ENCODE measurements around the gene COL5A1.

Gene COL5A1

DNA sequence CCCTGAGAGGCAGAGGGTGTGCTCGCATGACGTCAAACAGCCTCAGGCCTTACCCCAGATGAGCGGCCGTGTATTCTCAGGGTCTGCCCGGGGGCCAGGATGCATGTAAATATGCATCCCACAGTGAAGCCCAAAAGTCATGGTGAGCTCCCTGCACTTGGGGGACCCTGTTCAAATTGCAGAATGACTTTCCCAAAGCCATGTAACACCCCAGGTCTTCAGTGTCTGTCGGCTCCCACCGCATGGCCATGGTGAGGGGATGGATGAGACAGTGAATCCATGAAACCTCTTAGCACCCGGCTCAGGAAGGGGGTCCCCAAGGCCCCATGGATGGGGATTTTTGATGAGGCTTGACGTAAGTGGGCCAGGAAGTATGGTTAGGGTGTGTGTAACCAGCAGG, 9.3 kb upstream of the COL5A1 start:
- Histone ChIP-seq H4K20me1 (ENCODE audit: insufficient read depth, low read length) (no peaks in the 10 kb centered on the region), H3K27me3 (ENCODE audit: insufficient read depth, low read length) (no peaks in the 10 kb centered on the region), H3K9me2 (ENCODE audit: low read depth, low read length) (no peaks in the 10 kb centered on the region), H3K9ac (ENCODE audit: low read length) (no peak overlapping the region), H3K27ac (ENCODE audit: low read depth, low read length, poor library complexity, severe bottlenecking) (no peak overlapping the region), H3K4me2 (ENCODE audit: low read length) (no peak overlapping the region), H3F3A (ENCODE audit: insufficient read depth, low read length) (no peaks in the 10 kb centered on the region), H3K4me1 (ENCODE audit: insufficient read depth, low read length, severe bottlenecking) (no peaks in the 10 kb centered on the region), H3K79me2 (ENCODE audit: insufficient read depth, low read length) (no peaks in the 10 kb centered on the region), H3K36me3 (ENCODE audit: insufficient read depth, low read length) (no peaks in the 10 kb centered on the region), H2AFZ (ENCODE audit: low read length) (no peak overlapping the region), H3K9me3 (ENCODE audit: low read length) (no peaks in the 10 kb centered on the region), H3K4me3 (ENCODE audit: low read depth, low read length, poor library complexity, severe bottlenecking) (no peak overlapping the region)
- no peak for TF ChIP-seq EZH2 (IDR thresholded peaks at IDR 0.05; ENCODE audit: borderline replicate concordance, low read length)
- TF ChIP-seq, protein P1, sequence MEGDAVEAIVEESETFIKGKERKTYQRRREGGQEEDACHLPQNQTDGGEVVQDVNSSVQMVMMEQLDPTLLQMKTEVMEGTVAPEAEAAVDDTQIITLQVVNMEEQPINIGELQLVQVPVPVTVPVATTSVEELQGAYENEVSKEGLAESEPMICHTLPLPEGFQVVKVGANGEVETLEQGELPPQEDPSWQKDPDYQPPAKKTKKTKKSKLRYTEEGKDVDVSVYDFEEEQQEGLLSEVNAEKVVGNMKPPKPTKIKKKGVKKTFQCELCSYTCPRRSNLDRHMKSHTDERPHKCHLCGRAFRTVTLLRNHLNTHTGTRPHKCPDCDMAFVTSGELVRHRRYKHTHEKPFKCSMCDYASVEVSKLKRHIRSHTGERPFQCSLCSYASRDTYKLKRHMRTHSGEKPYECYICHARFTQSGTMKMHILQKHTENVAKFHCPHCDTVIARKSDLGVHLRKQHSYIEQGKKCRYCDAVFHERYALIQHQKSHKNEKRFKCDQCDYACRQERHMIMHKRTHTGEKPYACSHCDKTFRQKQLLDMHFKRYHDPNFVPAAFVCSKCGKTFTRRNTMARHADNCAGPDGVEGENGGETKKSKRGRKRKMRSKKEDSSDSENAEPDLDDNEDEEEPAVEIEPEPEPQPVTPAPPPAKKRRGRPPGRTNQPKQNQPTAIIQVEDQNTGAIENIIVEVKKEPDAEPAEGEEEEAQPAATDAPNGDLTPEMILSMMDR (IDR thresholded peaks at IDR 0.05; ENCODE audit: low read length): no peak

DNA sequence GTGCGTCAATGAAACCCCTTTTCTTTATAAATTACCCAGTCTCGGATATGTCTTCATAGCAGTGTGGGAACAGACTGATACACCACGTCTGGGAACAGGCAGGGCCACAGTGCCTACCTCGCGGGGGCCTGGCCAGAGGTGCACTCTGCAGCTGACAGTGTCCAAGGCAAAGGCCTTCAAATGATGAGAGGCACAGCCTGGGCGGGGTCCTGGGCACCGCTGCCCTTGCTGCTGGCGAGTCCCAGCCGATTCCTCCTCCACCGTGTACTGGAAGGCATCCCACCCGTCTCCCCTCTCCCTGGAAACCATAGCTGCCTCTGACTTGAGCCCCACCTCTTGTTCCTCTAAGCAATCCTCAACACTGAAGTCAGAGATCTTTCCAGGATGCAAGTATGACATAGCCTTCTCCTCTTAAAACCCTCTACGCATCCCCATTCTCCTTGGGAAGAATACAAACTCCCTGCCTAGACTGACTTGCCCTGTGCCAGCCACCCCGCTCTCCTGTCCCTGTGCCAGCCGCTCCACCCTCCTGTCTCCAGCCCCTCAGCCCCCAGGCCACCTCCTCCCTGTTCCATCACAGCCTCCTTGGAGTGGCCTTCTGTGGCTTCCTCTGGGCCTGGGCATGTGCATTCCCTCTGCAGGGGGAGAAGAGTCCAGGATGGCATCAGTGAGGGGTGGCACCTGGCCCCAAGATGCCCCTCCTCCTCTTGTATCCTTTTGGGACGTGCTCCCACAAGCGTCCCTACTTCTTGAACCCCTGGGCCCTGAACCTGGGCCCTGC, 8.1 kb upstream of the COL5A1 start:
- TF ChIP-seq, protein P1 (IDR thresholded peaks at IDR 0.05; ENCODE audit: low read length): no peak
- TF ChIP-seq EZH2 (IDR thresholded peaks at IDR 0.05; ENCODE audit: borderline replicate concordance, low read length): no peak
- no peaks in the 10 kb centered on the region for H3K79me2 ChIP-seq (ENCODE audit: insufficient read depth, low read length)
- H3F3A ChIP-seq (ENCODE audit: insufficient read depth, low read length): no peaks in the 10 kb centered on the region
- no peaks in the 10 kb centered on the region for H3K36me3 ChIP-seq (ENCODE audit: insufficient read depth, low read length)
- no peaks in the 10 kb centered on the region for H3K9me3 ChIP-seq (ENCODE audit: low read length)
- H3K27me3 ChIP-seq (ENCODE audit: insufficient read depth, low read length): no peaks in the 10 kb centered on the region; the same call in 1 of the 2 replicates
- H3K4me2 ChIP-seq (ENCODE audit: low read length): no peak overlapping the region
- no peaks in the 10 kb centered on the region for H4K20me1 ChIP-seq (ENCODE audit: insufficient read depth, low read length)
- no peak overlapping the region for H2AFZ ChIP-seq (ENCODE audit: low read length)
- H3K9ac ChIP-seq (ENCODE audit: low read length): no peak overlapping the region
- H3K4me1 ChIP-seq (ENCODE audit: insufficient read depth, low read length, severe bottlenecking): no peaks in the 10 kb centered on the region
- no peaks in the 10 kb centered on the region for H3K9me2 ChIP-seq (ENCODE audit: low read depth, low read length)
- no peak overlapping the region for H3K27ac ChIP-seq (ENCODE audit: low read depth, low read length, poor library complexity, severe bottlenecking)
- no peak overlapping the region for H3K4me3 ChIP-seq (ENCODE audit: low read depth, low read length, poor library complexity, severe bottlenecking)

DNA sequence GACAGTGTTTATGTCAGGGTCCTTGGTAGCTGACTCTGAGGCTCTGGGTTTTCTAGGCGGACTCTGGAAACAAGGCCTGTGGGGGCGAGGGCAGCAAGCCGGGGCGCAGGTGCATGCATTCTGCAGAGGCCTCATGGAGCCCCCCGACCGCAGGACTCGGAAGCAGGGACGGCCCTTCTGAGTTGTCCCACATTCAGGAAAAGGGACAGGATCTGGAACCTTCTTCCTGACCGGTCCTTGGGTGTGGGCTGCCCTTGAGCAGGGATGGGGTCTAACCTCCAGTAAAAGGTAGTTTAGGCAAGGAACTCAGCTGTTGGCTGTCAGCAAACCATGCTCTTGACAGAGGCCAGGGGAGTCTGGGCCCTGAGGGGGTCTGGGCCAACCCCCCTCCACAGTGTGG, 7.4 kb upstream of the COL5A1 start:
- Histone ChIP-seq H3K9ac (ENCODE audit: low read length) (no peak overlapping the region), H3K27me3 (ENCODE audit: insufficient read depth, low read length) (no peaks in the 10 kb centered on the region; the same call in 1 of the 2 replicates), H3K4me1 (ENCODE audit: insufficient read depth, low read length, severe bottlenecking) (no peaks in the 10 kb centered on the region), H3K9me2 (ENCODE audit: low read depth, low read length) (no peaks in the 10 kb centered on the region), H3K4me3 (ENCODE audit: low read depth, low read length, poor library complexity, severe bottlenecking) (no peak overlapping the region), H3K4me2 (ENCODE audit: low read length) (no peak overlapping the region), H3K9me3 (ENCODE audit: low read length) (no peaks in the 10 kb centered on the region), H3F3A (ENCODE audit: insufficient read depth, low read length) (no peaks in the 10 kb centered on the region), H3K27ac (ENCODE audit: low read depth, low read length, poor library complexity, severe bottlenecking) (no peak overlapping the region), H3K36me3 (ENCODE audit: insufficient read depth, low read length) (no peaks in the 10 kb centered on the region), H3K79me2 (ENCODE audit: insufficient read depth, low read length) (no peaks in the 10 kb centered on the region), H2AFZ (ENCODE audit: low read length) (no peak overlapping the region), H4K20me1 (ENCODE audit: insufficient read depth, low read length) (no peaks in the 10 kb centered on the region)
- TF ChIP-seq, protein P1 (IDR thresholded peaks at IDR 0.05; ENCODE audit: low read length): no peak
- TF ChIP-seq EZH2 (IDR thresholded peaks at IDR 0.05; ENCODE audit: borderline replicate concordance, low read length): no peak

Data from OCI-LY1 (cell line).